K562 (cell line): ENCODE data around the gene PLA2G4D. TPM values are rescaled to one million over a fixed set of nuclear protein-coding genes. Genes with fewer than 3 reads are reported as not detected.

Experiments
- ATAC-seq: fragments of 200-7000 bp; cut with Tn5 transposase; 3 replicates; pipeline ENCODE4 v1.9.1; 2020; ENCODE audit warnings: moderate library complexity
- BruUV-seq: library from RNA; stranded (reverse); fragments of 400-500 nt; replicated peaks from 2 replicates; lab custom pipeline; 2021; lab: Mats Ljungman, UMichigan
- CTCF ChIA-PET: fragments of 300-600 bp; formaldehyde crosslinking; extraction: SDS; loops from one replicate; lab custom pipeline; 2021; ENCODE audit warnings: low intra/inter-chr PET ratio; lab: Yijun Ruan, JAX
- POLR2A ChIA-PET: fragments of 300-600, 350-650 bp; sonication (Branson Sonifier 250); formaldehyde crosslinking; extraction: SDS; loops from one replicate; lab custom pipeline; 2021; ENCODE audit warnings: antibody characterized with exemption, inconsistent platforms; lab: Yijun Ruan, JAX
- DNase-seq, 4 experiments: peaks; one replicate each; pipeline versions ENCODE4 v3.0.0 to v3.0.0-alpha.2; 2011 to 2018; ENCODE audit warnings: low spot score in 3 of 4, mixed read lengths in 3 of 4; ENCODE audit errors: extremely low read depth in 1 of 4
- FAIRE-seq: peaks from 2 replicates; lab custom pipeline; 2011; peaks lifted over from hg19 to GRCh38; lab: Jason Lieb, UNC
- H2AFZ ChIP-seq: 2 replicates; pipeline ENCODE4 v1.6.0; 2011; ENCODE audit warnings: low read depth, low read length, control low read depth, inconsistent platforms
- H3K27ac ChIP-seq: fragments of 200-600 bp; 3 replicates; pipeline ENCODE4 v1.8.0; 2011; ENCODE audit warnings: low read depth, mild to moderate bottlenecking, control low read depth, inconsistent platforms, low read length, moderate library complexity, mixed read lengths; ENCODE audit errors: extremely low read depth
- H3K27me3 ChIP-seq, 2 experiments: fragments of 300-600 bp in 1 of 2; 2 replicates in 1 of 2; 3 replicates in 1 of 2; pipeline versions ENCODE4 v1.6.0 to v1.8.0; 2011; ENCODE audit warnings: inconsistent platforms in 2 of 2, low read length in 2 of 2, mild to moderate bottlenecking in 1 of 2, mixed read lengths in 1 of 2, moderate library complexity in 1 of 2; ENCODE audit not compliant: control insufficient read depth in 2 of 2, insufficient read depth in 2 of 2
- H3K36me3 ChIP-seq: fragments of 300-600 bp; 3 replicates; pipeline ENCODE4 v1.8.0; 2011; ENCODE audit warnings: mild to moderate bottlenecking, low read length, inconsistent platforms; ENCODE audit not compliant: control insufficient read depth, insufficient read depth
- H3K4me1 ChIP-seq, 2 experiments: fragments of 200-600 bp in 1 of 2; replicated peaks in 1 of 2; 2 replicates in 1 of 2; 3 replicates in 1 of 2; pipeline versions ENCODE4 v1.5.1 to v1.8.0; 2011; ENCODE audit warnings: inconsistent platforms in 2 of 2, low read length in 2 of 2, mild to moderate bottlenecking in 1 of 2, mixed read lengths in 1 of 2, moderate library complexity in 1 of 2; ENCODE audit not compliant: control insufficient read depth in 2 of 2, insufficient read depth in 2 of 2
- H3K4me2 ChIP-seq: 2 replicates; pipeline ENCODE4 v1.6.1; 2011; ENCODE audit warnings: low read length, control low read depth, inconsistent platforms, mixed read lengths; ENCODE audit not compliant: insufficient read depth
- H3K4me3 ChIP-seq: fragments of 200-600 bp; sonication (generic), shearing (Covaris generic); 2 replicates; pipeline ENCODE4 v1.5.1; 2016; ENCODE audit warnings: control low read depth, inconsistent platforms
- H3K79me2 ChIP-seq: fragments of 200-600 bp; 3 replicates; pipeline ENCODE4 v1.8.0; 2011; ENCODE audit warnings: low read length, inconsistent platforms; ENCODE audit not compliant: control insufficient read depth, insufficient read depth
- H3K9ac ChIP-seq, 2 experiments: 2 replicates each; pipeline versions ENCODE4 v1.6.0 to v1.6.1; 2011; ENCODE audit warnings: low read depth in 2 of 2, low read length in 2 of 2, control low read depth in 1 of 2, inconsistent platforms in 1 of 2, mild to moderate bottlenecking in 1 of 2, mixed read lengths in 1 of 2; ENCODE audit not compliant: insufficient read depth in 1 of 2
- H3K9me1 ChIP-seq: one replicate; pipeline ENCODE4 v1.6.0; 2011; ENCODE audit warnings: inconsistent platforms, mild to moderate bottlenecking, low read length, moderate library complexity; ENCODE audit not compliant: control insufficient read depth, insufficient read depth
- H3K9me3 ChIP-seq: replicated peaks from 2 replicates; pipeline ENCODE4 v1.5.1; 2011; ENCODE audit warnings: low read depth, low read length, inconsistent platforms; ENCODE audit not compliant: control insufficient read depth, insufficient read depth
- H4K20me1 ChIP-seq: replicated peaks from 2 replicates; pipeline ENCODE4 v1.6.1; 2011; ENCODE audit warnings: low read length, inconsistent platforms, mixed read lengths; ENCODE audit not compliant: control insufficient read depth, insufficient read depth
- CBX3 ChIP-seq, 2 experiments: IDR thresholded peaks; 1 replicate in 1 of 2; 2 replicates in 1 of 2; pipeline ENCODE4 v1.6.1; 2012; ENCODE audit warnings: inconsistent platforms in 2 of 2, low read length in 2 of 2, borderline replicate concordance in 1 of 2, control low read depth in 1 of 2
- LEF1 ChIP-seq: fragments of 450-650 bp; IDR thresholded peaks from 2 replicates; pipeline ENCODE4 v1.6.1; 2016; ENCODE audit warnings: mild to moderate bottlenecking
- MED1 ChIP-seq: sonication (generic); formaldehyde crosslinking; IDR thresholded peaks from 2 replicates; pipeline ENCODE4 v1.8.1; 2023; ENCODE audit warnings: missing genetic modification reagents, borderline replicate concordance
- MEF2D ChIP-seq: conservative IDR thresholded peaks from 2 replicates; pipeline ENCODE4 v1.6.1; 2016; ENCODE audit warnings: low read depth, missing genetic modification characterization, missing compliant biosample characterization
- ZNF445 ChIP-seq: fragments of 250-450 bp; sonication (Bioruptor Pico); IDR thresholded peaks from 2 replicates; pipeline ENCODE4 v1.4.0; 2020; ENCODE audit warnings: low read depth, mild to moderate bottlenecking, moderate library complexity
- ZNF561 ChIP-seq: fragments of 450-650 bp; formaldehyde crosslinking; conservative IDR thresholded peaks from 2 replicates; pipeline ENCODE4 v1.4.0; 2020; ENCODE audit warnings: mild to moderate bottlenecking, moderate library complexity
- WGBS: fragments of 100-300 bp; shearing (Covaris generic); methylation state at CpG from one replicate; pipeline ENCODE4 v1.1.6; 2016; ENCODE audit warnings: low coverage, mixed read lengths; ENCODE audit not compliant: insufficient coverage; ENCODE audit errors: missing lambda C conversion rate; 5-methylcytosine and 5-hydroxymethylcytosine counted together
- in situ Hi-C: fragments of 300-500 bp; cut with MboI; formaldehyde crosslinking; loops from 4 replicates; pipeline ENCODE4 v1.15.0; 2018; ENCODE audit warnings: inconsistent platforms, mixed read lengths
- intact Hi-C: fragments of 100-400 bp; cut with micrococcal nuclease; formaldehyde crosslinking; loops from 2 replicates; pipeline ENCODE4 v1.14.2; 2022
- polyA plus RNA-seq, 8 experiments: library from polyadenylated mRNA; depleted of rRNA in 4 of 8; stranded (reverse) in 5 of 8; unstranded in 3 of 8; fragments of >200 nt; fragmentation: Nextera tagmentation in 2 of 8; fragmentation: Illumina TruSeq in 1 of 8; extraction: Ambion mirVana in 2 of 8; extraction: Trizol in 1 of 8; gene quantifications; 2 replicates each; pipeline versions ENCODE4 v1.2.1 to v1.2.3, GENCODE V29; 2011 to 2014; ENCODE audit warnings: inconsistent platforms in 1 of 8, missing spikeins in 1 of 8
- total RNA-seq, 7 experiments: library from RNA; depleted of rRNA in 6 of 7; stranded (reverse); fragments of >200 nt in 6 of 7; fragmentation: Illumina TruSeq in 2 of 7; extraction: Trizol in 2 of 7; gene quantifications; 2 replicates each; pipeline versions ENCODE4 v1.2.1 to v1.2.3, GENCODE V29; 2011 to 2021; ENCODE audit warnings: low replicate concordance in 1 of 7
- TF ChIP-seq, protein P1 (sequence below): fragments of 250-450 bp; sonication (Bioruptor Pico); IDR thresholded peaks from 2 replicates; pipeline ENCODE4 v1.4.0; 2020
- TF ChIP-seq, protein P2 (sequence below): IDR thresholded peaks from 2 replicates; pipeline ENCODE4 v1.6.1; 2014; ENCODE audit warnings: antibody characterized with exemption
- TF ChIP-seq, protein P3 (sequence below): sonication (generic); formaldehyde crosslinking; IDR thresholded peaks from 2 replicates; pipeline ENCODE4 v1.8.1; 2023; ENCODE audit warnings: mild to moderate bottlenecking, missing genetic modification reagents
- TF ChIP-seq, protein P4 (sequence below): sonication (generic); formaldehyde crosslinking; IDR thresholded peaks from 2 replicates; pipeline ENCODE4 v1.8.1; 2023; ENCODE audit warnings: mild to moderate bottlenecking, missing genetic modification reagents
- TF ChIP-seq, protein P5 (sequence below): fragments of 250-450 bp; sonication (Bioruptor Pico); IDR thresholded peaks from 2 replicates; pipeline ENCODE4 v1.9.0; 2021; ENCODE audit warnings: mild to moderate bottlenecking

The PLA2G4D gene
- total and polyA plus RNA-seq, 9 of the 15 experiments (the other 6 are each of a cell fraction or from before 2014, with no cell fraction given), result 0.04 TPM; not detected in 8

DNA sequence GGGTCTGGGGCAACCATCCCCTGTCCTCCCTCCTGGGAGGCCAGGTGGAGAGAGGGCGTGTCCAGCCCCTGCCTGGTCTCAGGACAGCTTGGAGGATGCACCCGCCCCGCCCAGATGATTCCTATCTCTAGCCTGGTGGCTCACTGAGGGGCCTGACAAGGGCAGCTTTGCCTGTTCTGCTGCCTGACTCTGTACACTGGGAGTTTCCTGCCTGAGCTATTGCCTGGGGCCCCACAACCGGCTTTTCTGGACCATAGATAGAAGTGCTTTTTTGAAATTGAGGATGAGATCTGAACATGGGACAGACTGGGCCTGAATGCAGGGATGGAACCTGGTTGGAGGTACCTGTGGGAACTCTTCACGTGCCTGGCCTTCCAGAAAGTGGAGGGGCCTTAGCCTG lies 72.8 kb downstream of the PLA2G4D start:
- Histone ChIP-seq H3K4me1 (no peaks in the 10 kb centered on the region; a peak in 1 of 5 replicates), H3K9me3 (peaks cover 3% of the 10 kb centered on the region; the same call in 1 of the 2 replicates), H3K27ac (no peak overlapping the region), H3K9ac (no peak overlapping the region), H2AFZ (no peak overlapping the region), H3K4me2 (no peak overlapping the region), H3K9me1 (no peaks in the 10 kb centered on the region), H3K36me3 (no peaks in the 10 kb centered on the region), H3K27me3 (peaks cover 10 to 23% of the 10 kb centered on the region in 2 experiments; a peak in 4 of 5 replicates), H4K20me1 (no peaks in the 10 kb centered on the region; the same call in 1 of the 2 replicates), H3K4me3 (no peak overlapping the region), H3K79me2 (no peaks in the 10 kb centered on the region)
- FAIRE-seq (no peak), ATAC-seq (no peak), DNase-seq (no peak)
- ChIA-PET POLR2A (interaction anchor here (0.6 kb wide), 2 partner anchors 66 to 1587 kb away, joined by 3 to 4 read pairs; no protein-coding TSS in a partner anchor), CTCF (no interaction called here)
- WGBS, result 0% methylated on average over 5 of the region's 5 CpGs
- BruUV-seq, result no TSS peak
- in situ Hi-C loops, result no loop called here
- intact Hi-C loops, result no loop called here
- TF ChIP-seq LEF1 (no peak), MED1 (CRISPR knock-in tag) (no peak), ZNF561 (no peak), ZNF445 (CRISPR knock-in tag) (no peak), MEF2D (tag) (no peak), CBX3 (IDR thresholded peaks at IDR 0.05; ENCODE audit: borderline replicate concordance in 1 of 2, low read length in 2 of 2) (no peak)
- TF ChIP-seq, protein P1, sequence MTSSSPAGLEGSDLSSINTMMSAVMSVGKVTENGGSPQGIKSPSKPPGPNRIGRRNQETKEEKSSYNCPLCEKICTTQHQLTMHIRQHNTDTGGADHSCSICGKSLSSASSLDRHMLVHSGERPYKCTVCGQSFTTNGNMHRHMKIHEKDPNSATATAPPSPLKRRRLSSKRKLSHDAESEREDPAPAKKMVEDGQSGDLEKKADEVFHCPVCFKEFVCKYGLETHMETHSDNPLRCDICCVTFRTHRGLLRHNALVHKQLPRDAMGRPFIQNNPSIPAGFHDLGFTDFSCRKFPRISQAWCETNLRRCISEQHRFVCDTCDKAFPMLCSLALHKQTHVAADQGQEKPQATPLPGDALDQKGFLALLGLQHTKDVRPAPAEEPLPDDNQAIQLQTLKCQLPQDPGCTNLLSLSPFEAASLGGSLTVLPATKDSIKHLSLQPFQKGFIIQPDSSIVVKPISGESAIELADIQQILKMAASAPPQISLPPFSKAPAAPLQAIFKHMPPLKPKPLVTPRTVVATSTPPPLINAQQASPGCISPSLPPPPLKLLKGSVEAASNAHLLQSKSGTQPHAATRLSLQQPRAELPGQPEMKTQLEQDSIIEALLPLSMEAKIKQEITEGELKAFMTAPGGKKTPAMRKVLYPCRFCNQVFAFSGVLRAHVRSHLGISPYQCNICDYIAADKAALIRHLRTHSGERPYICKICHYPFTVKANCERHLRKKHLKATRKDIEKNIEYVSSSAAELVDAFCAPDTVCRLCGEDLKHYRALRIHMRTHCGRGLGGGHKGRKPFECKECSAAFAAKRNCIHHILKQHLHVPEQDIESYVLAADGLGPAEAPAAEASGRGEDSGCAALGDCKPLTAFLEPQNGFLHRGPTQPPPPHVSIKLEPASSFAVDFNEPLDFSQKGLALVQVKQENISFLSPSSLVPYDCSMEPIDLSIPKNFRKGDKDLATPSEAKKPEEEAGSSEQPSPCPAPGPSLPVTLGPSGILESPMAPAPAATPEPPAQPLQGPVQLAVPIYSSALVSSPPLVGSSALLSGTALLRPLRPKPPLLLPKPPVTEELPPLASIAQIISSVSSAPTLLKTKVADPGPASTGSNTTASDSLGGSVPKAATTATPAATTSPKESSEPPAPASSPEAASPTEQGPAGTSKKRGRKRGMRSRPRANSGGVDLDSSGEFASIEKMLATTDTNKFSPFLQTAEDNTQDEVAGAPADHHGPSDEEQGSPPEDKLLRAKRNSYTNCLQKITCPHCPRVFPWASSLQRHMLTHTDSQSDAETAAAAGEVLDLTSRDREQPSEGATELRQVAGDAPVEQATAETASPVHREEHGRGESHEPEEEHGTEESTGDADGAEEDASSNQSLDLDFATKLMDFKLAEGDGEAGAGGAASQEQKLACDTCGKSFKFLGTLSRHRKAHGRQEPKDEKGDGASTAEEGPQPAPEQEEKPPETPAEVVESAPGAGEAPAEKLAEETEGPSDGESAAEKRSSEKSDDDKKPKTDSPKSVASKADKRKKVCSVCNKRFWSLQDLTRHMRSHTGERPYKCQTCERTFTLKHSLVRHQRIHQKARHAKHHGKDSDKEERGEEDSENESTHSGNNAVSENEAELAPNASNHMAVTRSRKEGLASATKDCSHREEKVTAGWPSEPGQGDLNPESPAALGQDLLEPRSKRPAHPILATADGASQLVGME (CRISPR knock-in tag), result no peak
- TF ChIP-seq, protein P2, sequence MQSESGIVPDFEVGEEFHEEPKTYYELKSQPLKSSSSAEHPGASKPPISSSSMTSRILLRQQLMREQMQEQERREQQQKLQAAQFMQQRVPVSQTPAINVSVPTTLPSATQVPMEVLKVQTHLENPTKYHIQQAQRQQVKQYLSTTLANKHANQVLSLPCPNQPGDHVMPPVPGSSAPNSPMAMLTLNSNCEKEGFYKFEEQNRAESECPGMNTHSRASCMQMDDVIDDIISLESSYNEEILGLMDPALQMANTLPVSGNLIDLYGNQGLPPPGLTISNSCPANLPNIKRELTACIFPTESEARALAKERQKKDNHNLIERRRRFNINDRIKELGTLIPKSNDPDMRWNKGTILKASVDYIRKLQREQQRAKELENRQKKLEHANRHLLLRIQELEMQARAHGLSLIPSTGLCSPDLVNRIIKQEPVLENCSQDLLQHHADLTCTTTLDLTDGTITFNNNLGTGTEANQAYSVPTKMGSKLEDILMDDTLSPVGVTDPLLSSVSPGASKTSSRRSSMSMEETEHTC, result no peak
- TF ChIP-seq, protein P3, sequence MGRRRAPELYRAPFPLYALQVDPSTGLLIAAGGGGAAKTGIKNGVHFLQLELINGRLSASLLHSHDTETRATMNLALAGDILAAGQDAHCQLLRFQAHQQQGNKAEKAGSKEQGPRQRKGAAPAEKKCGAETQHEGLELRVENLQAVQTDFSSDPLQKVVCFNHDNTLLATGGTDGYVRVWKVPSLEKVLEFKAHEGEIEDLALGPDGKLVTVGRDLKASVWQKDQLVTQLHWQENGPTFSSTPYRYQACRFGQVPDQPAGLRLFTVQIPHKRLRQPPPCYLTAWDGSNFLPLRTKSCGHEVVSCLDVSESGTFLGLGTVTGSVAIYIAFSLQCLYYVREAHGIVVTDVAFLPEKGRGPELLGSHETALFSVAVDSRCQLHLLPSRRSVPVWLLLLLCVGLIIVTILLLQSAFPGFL (CRISPR knock-in tag), result no peak
- TF ChIP-seq, protein P4, sequence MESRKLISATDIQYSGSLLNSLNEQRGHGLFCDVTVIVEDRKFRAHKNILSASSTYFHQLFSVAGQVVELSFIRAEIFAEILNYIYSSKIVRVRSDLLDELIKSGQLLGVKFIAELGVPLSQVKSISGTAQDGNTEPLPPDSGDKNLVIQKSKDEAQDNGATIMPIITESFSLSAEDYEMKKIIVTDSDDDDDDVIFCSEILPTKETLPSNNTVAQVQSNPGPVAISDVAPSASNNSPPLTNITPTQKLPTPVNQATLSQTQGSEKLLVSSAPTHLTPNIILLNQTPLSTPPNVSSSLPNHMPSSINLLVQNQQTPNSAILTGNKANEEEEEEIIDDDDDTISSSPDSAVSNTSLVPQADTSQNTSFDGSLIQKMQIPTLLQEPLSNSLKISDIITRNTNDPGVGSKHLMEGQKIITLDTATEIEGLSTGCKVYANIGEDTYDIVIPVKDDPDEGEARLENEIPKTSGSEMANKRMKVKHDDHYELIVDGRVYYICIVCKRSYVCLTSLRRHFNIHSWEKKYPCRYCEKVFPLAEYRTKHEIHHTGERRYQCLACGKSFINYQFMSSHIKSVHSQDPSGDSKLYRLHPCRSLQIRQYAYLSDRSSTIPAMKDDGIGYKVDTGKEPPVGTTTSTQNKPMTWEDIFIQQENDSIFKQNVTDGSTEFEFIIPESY (CRISPR knock-in tag), result no peak
- TF ChIP-seq, protein P5, sequence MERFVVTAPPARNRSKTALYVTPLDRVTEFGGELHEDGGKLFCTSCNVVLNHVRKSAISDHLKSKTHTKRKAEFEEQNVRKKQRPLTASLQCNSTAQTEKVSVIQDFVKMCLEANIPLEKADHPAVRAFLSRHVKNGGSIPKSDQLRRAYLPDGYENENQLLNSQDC (CRISPR knock-in tag), result no peak
